Stimulated activated CD8-positive, alpha-beta memory T cell treated with anti-CD3 and anti-CD28 coated beads, Interleukin-7, amount 100 ng/mL, for 4 hours (primary cell): ENCODE data around the gene PSAP.

Experiments used
- DNase-seq, 2 donors: peaks; one replicate each; pipeline ENCODE4 v3.0.0-alpha.2; 2020; ENCODE audit warnings: low read depth in 2 of 2

The PSAP gene

GRCh38 chr10:71767420-71768035 lies 83.5 kb downstream of the PSAP start:
- DNase-seq = no peak

GRCh38 chr10:71766717-71767419 lies 84.2 kb downstream of the PSAP start:
- DNase-seq = peak in 1 of 2 donors; percentile 51
